CD4-positive, CD25-positive, alpha-beta regulatory T cell (primary cell): ENCODE results near the gene VPS18. TPM values are rescaled to one million over a fixed set of nuclear protein-coding genes. Genes with fewer than 3 reads are reported as not detected.

ENCODE experiments used
- ATAC-seq, 2 donors: fragments of 150-1000 bp; cut with Tn5 transposase; one replicate each; pipeline ENCODE4 v1.10.0; 2021; ENCODE audit warnings: low read depth in 2 of 2, moderate number of reproducible peaks in 2 of 2, moderate library complexity in 1 of 2
- DNase-seq, 3 donors: peaks; one replicate each; pipeline versions ENCODE4 v3.0.0 to v3.0.0-alpha.2; 2012 to 2022; ENCODE audit warnings: mixed read lengths in 1 of 3
- H3K27ac ChIP-seq: one replicate; pipeline ENCODE4 v1.7.0; 2013; ENCODE audit warnings: mild to moderate bottlenecking, low read length; ENCODE audit not compliant: insufficient read depth, poor library complexity, severe bottlenecking
- H3K27me3 ChIP-seq: one replicate; pipeline ENCODE4 v1.7.0; 2013; ENCODE audit warnings: low read length; ENCODE audit not compliant: control insufficient read depth, insufficient read depth
- H3K36me3 ChIP-seq: one replicate; pipeline ENCODE4 v1.7.0; 2013; ENCODE audit warnings: mild to moderate bottlenecking, low read length, moderate library complexity; ENCODE audit not compliant: control insufficient read depth, insufficient read depth
- H3K4me1 ChIP-seq: 2 replicates; pipeline ENCODE4 v1.7.0; 2013; ENCODE audit warnings: mild to moderate bottlenecking, low read length; ENCODE audit not compliant: insufficient read depth, control insufficient read depth, poor library complexity, severe bottlenecking
- H3K4me3 ChIP-seq: one replicate; pipeline ENCODE4 v1.7.0; 2013; ENCODE audit warnings: low read depth, mild to moderate bottlenecking, low read length, moderate library complexity
- H3K9me3 ChIP-seq, 2 experiments: 1 replicate in 1 of 2; 2 replicates in 1 of 2; pipeline ENCODE4 v1.7.0; 2013; ENCODE audit warnings: low read length in 2 of 2, mild to moderate bottlenecking in 1 of 2, moderate library complexity in 1 of 2; ENCODE audit not compliant: control insufficient read depth in 2 of 2
- H3K27ac Mint-ChIP-seq, 3 donors: one replicate each; pipeline ENCODE4 v1.8.0; 2020 to 2022; ENCODE audit warnings: mild to moderate bottlenecking in 3 of 3, mixed read lengths in 3 of 3, moderate library complexity in 2 of 3
- H3K27me3 Mint-ChIP-seq: one replicate; pipeline ENCODE4 v1.8.0; 2022; ENCODE audit warnings: mild to moderate bottlenecking, mixed read lengths
- H3K36me3 Mint-ChIP-seq: one replicate; pipeline ENCODE4 v1.8.0; 2020; ENCODE audit warnings: mixed read lengths
- H3K4me1 Mint-ChIP-seq, 4 donors: one replicate each; pipeline ENCODE4 v1.8.0; 2020 to 2022; ENCODE audit warnings: mixed read lengths in 4 of 4, mild to moderate bottlenecking in 1 of 4
- H3K4me3 Mint-ChIP-seq, 4 donors: one replicate each; pipeline ENCODE4 v1.8.0; 2020 to 2022; ENCODE audit warnings: mild to moderate bottlenecking in 4 of 4, mixed read lengths in 4 of 4, moderate library complexity in 3 of 4
- H3K9me3 Mint-ChIP-seq, 7 donors: one replicate each; pipeline ENCODE4 v1.8.0; 2020 to 2022; ENCODE audit warnings: mixed read lengths in 7 of 7, mild to moderate bottlenecking in 3 of 7, moderate library complexity in 2 of 7
- polyA plus RNA-seq, 4 donors: library from polyadenylated mRNA; unstranded; fragments of 300-500 nt; fragmentation: Illumina TruSeq; gene quantifications; one replicate each; pipeline ENCODE4 v1.2.3, GENCODE V29; 2021
- total RNA-seq: library from RNA; stranded (reverse); gene quantifications from one replicate; pipeline ENCODE4 v1.2.3, GENCODE V29; 2022

The VPS18 gene
- total and polyA plus RNA-seq, 5 donors from 2014 or later: 19.5 to 26.5 (median 25.1) TPM

GRCh38 chr15:40852529-40852928 is 41.7 kb upstream of the VPS18 start:
- Mint-ChIP-seq H3K9me3 (peaks cover 0 to 2% (median 0%) of the 10 kb centered on the region in 7 donors), H3K36me3 (peaks cover 3% of the 10 kb centered on the region), H3K4me3 (no peak overlapping the region), H3K27ac (no peak overlapping the region), H3K27me3 (peaks cover 8% of the 10 kb centered on the region), H3K4me1 (peaks cover 0 to 7% (median 2%) of the 10 kb centered on the region in 4 donors)
- no peaks in the 10 kb centered on the region for H3K4me1 ChIP-seq
- no peak for ATAC-seq
- no peak overlapping the region for H3K4me3 ChIP-seq
- DNase-seq: no peak
- H3K36me3 ChIP-seq: no peaks in the 10 kb centered on the region
- no peaks in the 10 kb centered on the region for H3K9me3 ChIP-seq
- H3K27me3 ChIP-seq: no peaks in the 10 kb centered on the region
- H3K27ac ChIP-seq: no peak overlapping the region

- ATAC-seq: no peak
- peaks cover 0 to 2% (median 0%) of the 10 kb centered on the region in 7 donors for H3K9me3 Mint-ChIP-seq
- no peak overlapping the region for H3K27ac Mint-ChIP-seq
- no peak overlapping the region for H3K4me3 ChIP-seq
- H3K4me1 Mint-ChIP-seq: peaks cover 0 to 6% (median 3%) of the 10 kb centered on the region in 4 donors
- H3K36me3 ChIP-seq: no peaks in the 10 kb centered on the region
- no peaks in the 10 kb centered on the region for H3K9me3 ChIP-seq
- H3K4me3 Mint-ChIP-seq: no peak overlapping the region
- H3K27me3 ChIP-seq: no peaks in the 10 kb centered on the region
- H3K4me1 ChIP-seq: no peaks in the 10 kb centered on the region
- DNase-seq: no peak
- H3K36me3 Mint-ChIP-seq: peaks cover 3% of the 10 kb centered on the region
- peaks cover 4% of the 10 kb centered on the region for H3K27me3 Mint-ChIP-seq
- H3K27ac ChIP-seq: no peak overlapping the region
Measured at GRCh38 chr15:40853241-40853890, 40.9 kb upstream of the VPS18 start.

GRCh38 chr15:40854161-40854560 is 40.1 kb upstream of the VPS18 start:
- H3K27me3 Mint-ChIP-seq: peaks cover 8% of the 10 kb centered on the region

GRCh38 chr15:40855706-40856234 is 38.5 kb upstream of the VPS18 start:
- no peak for DNase-seq
- no peaks in the 10 kb centered on the region for H3K27me3 ChIP-seq
- H3K27ac ChIP-seq: no peak overlapping the region
- Mint-ChIP-seq H3K4me1 (peaks cover 0 to 13% (median 6%) of the 10 kb centered on the region in 4 donors), H3K9me3 (peaks cover 0 to 2% (median 0%) of the 10 kb centered on the region in 7 donors), H3K36me3 (peaks cover 3% of the 10 kb centered on the region), H3K27me3 (peaks cover 10% of the 10 kb centered on the region), H3K4me3 (no peak overlapping the region), H3K27ac (no peak overlapping the region)
- H3K4me1 ChIP-seq: no peaks in the 10 kb centered on the region
- no peak for ATAC-seq
- H3K36me3 ChIP-seq: no peaks in the 10 kb centered on the region
- H3K9me3 ChIP-seq: no peaks in the 10 kb centered on the region
- H3K4me3 ChIP-seq: no peak overlapping the region

More at GRCh38 chr15:40854161-40854560, 40.1 kb upstream of the VPS18 start:
- peaks cover 0 to 12% (median 5%) of the 10 kb centered on the region in 4 donors for H3K4me1 Mint-ChIP-seq
- DNase-seq (no peak), ATAC-seq (no peak)
- peaks cover 0 to 2% (median 0%) of the 10 kb centered on the region in 7 donors for H3K9me3 Mint-ChIP-seq
- no peak overlapping the region for H3K4me3 Mint-ChIP-seq
- H3K36me3 Mint-ChIP-seq: peaks cover 3% of the 10 kb centered on the region
- Histone ChIP-seq H3K27me3 (no peaks in the 10 kb centered on the region), H3K4me1 (no peaks in the 10 kb centered on the region), H3K36me3 (no peaks in the 10 kb centered on the region), H3K4me3 (no peak overlapping the region), H3K9me3 (no peaks in the 10 kb centered on the region), H3K27ac (no peak overlapping the region)
- H3K27ac Mint-ChIP-seq: no peak overlapping the region

- H3K36me3 ChIP-seq: no peaks in the 10 kb centered on the region
- ATAC-seq (no peak), DNase-seq (no peak)
- H3K27ac ChIP-seq: no peak overlapping the region
- H3K4me1 ChIP-seq: no peaks in the 10 kb centered on the region
- H3K4me3 ChIP-seq: no peak overlapping the region
- Mint-ChIP-seq H3K4me3 (no peak overlapping the region), H3K27ac (no peak overlapping the region), H3K4me1 (peaks cover 0 to 13% (median 6%) of the 10 kb centered on the region in 4 donors), H3K9me3 (no peaks in the 10 kb centered on the region), H3K27me3 (peaks cover 10% of the 10 kb centered on the region), H3K36me3 (peaks cover 3% of the 10 kb centered on the region)
- no peaks in the 10 kb centered on the region for H3K27me3 ChIP-seq
- H3K9me3 ChIP-seq: no peaks in the 10 kb centered on the region
Measured at GRCh38 chr15:40856746-40857145, 37.5 kb upstream of the VPS18 start.

- peak overlapping the region in 1 of 3 donors; percentile 17 for H3K27ac Mint-ChIP-seq
- Histone ChIP-seq H3K27ac (no peak overlapping the region), H3K36me3 (no peaks in the 10 kb centered on the region), H3K4me3 (no peak overlapping the region), H3K27me3 (no peaks in the 10 kb centered on the region), H3K9me3 (no peaks in the 10 kb centered on the region), H3K4me1 (no peaks in the 10 kb centered on the region)
- H3K9me3 Mint-ChIP-seq: no peaks in the 10 kb centered on the region
- no peak overlapping the region for H3K4me3 Mint-ChIP-seq
- DNase-seq (peak; percentile 59 to 74 (median 74)), ATAC-seq (peak; percentile 88 to 89)
- H3K4me1 Mint-ChIP-seq: peaks cover 0 to 13% (median 6%) of the 10 kb centered on the region in 4 donors
- peaks cover 10% of the 10 kb centered on the region for H3K27me3 Mint-ChIP-seq
- peaks cover 3% of the 10 kb centered on the region for H3K36me3 Mint-ChIP-seq
Measured at GRCh38 chr15:40857601-40858341, 36.5 kb upstream of the VPS18 start.

- Histone ChIP-seq H3K9me3 (no peaks in the 10 kb centered on the region), H3K27me3 (no peaks in the 10 kb centered on the region), H3K36me3 (no peaks in the 10 kb centered on the region), H3K4me1 (no peaks in the 10 kb centered on the region), H3K4me3 (no peak overlapping the region), H3K27ac (no peak overlapping the region)
- peaks cover 3% of the 10 kb centered on the region for H3K36me3 Mint-ChIP-seq
- peaks cover 0 to 13% (median 6%) of the 10 kb centered on the region in 4 donors for H3K4me1 Mint-ChIP-seq
- H3K27ac Mint-ChIP-seq: peak overlapping the region in 1 of 3 donors; percentile 55
- H3K27me3 Mint-ChIP-seq: peaks cover 10% of the 10 kb centered on the region
- no peaks in the 10 kb centered on the region for H3K9me3 Mint-ChIP-seq
- ATAC-seq (no peak), DNase-seq (no peak)
- no peak overlapping the region for H3K4me3 Mint-ChIP-seq
Measured at GRCh38 chr15:40858706-40859105, 35.5 kb upstream of the VPS18 start.
